ENCODE results near the gene OR5AR1.
A peak's percentile ranks its signal among the peaks of the same experiment; 100 is the strongest.
"Not testable (repeated sequence)": the region's sequence is repeated elsewhere in the genome, so short reads cannot be mapped to it uniquely, and the experiment has no call there.

The OR5AR1 gene

GRCh38 chr11:56663386-56663785, at the start of gene OR5AR1:
TSS of gene OR5AR1 (plus strand) at chr11:56663686. CDS start at chr11:56663686, 0 bp downstream.
- DNase-seq = no peak

- peak in 1 of 2 experiments; percentile 6 for DNase-seq
Observed at GRCh38 chr11:56624661-56625110, 38.8 kb upstream of the OR5AR1 start.

GRCh38 chr11:56625946-56626345, 37.5 kb upstream of the OR5AR1 start:
- no peak for DNase-seq

GRCh38 chr11:56632329-56632728, 31.2 kb upstream of the OR5AR1 start:
- DNase-seq = no peak

GRCh38 chr11:56636861-56637260, 26.6 kb upstream of the OR5AR1 start:
- no peak for DNase-seq

GRCh38 chr11:56637500-56637899, 26.0 kb upstream of the OR5AR1 start:
- DNase-seq = no peak

GRCh38 chr11:56642339-56642738, 21.1 kb upstream of the OR5AR1 start, which contains the start of gene OR5AP2:
TSS of gene OR5AP2 (minus strand) at chr11:56642439. CDS start at chr11:56642439, 0 bp downstream.
- no peak for DNase-seq

GRCh38 chr11:56659755-56660154, 3.7 kb upstream of the OR5AR1 start:
- no peak for DNase-seq

- DNase-seq = no peak
Observed at GRCh38 chr11:56670984-56671383, 7.5 kb downstream of the OR5AR1 start.

- DNase-seq = no peak
Observed at GRCh38 chr11:56688554-56689100, 25.1 kb downstream of the OR5AR1 start.

- not testable (repeated sequence) for DNase-seq
Observed at GRCh38 chr11:56691179-56691578, 27.7 kb downstream of the OR5AR1 start.

GRCh38 chr11:56693428-56693827, 29.9 kb downstream of the OR5AR1 start:
- no peak for DNase-seq

GRCh38 chr11:56698795-56699194, 35.3 kb downstream of the OR5AR1 start, which contains the start of gene OR9G1:
TSS of gene OR9G1 (plus strand) at chr11:56699095. CDS start at chr11:56700388, 1,293 bp downstream.
- no peak for DNase-seq

- no peak for DNase-seq
Observed at GRCh38 chr11:56700242-56700913, 36.9 kb downstream of the OR5AR1 start.

- DNase-seq = no peak
Observed at GRCh38 chr11:56700914-56701485, 37.5 kb downstream of the OR5AR1 start.

- no peak for DNase-seq
Observed at GRCh38 chr11:56705784-56706396, 42.4 kb downstream of the OR5AR1 start.

- DNase-seq = no peak
Observed at GRCh38 chr11:56706486-56706885, 43.0 kb downstream of the OR5AR1 start.

GRCh38 chr11:56714206-56714605, 50.7 kb downstream of the OR5AR1 start:
- no peak for DNase-seq
